ENCODE results near the gene C1QTNF6. TPM values are rescaled to one million over a fixed set of nuclear protein-coding genes. Genes with fewer than 3 reads are reported as not detected.

Gene C1QTNF6
- total RNA-seq, 1 donor from 2014 or later = 6.1 TPM

DNA sequence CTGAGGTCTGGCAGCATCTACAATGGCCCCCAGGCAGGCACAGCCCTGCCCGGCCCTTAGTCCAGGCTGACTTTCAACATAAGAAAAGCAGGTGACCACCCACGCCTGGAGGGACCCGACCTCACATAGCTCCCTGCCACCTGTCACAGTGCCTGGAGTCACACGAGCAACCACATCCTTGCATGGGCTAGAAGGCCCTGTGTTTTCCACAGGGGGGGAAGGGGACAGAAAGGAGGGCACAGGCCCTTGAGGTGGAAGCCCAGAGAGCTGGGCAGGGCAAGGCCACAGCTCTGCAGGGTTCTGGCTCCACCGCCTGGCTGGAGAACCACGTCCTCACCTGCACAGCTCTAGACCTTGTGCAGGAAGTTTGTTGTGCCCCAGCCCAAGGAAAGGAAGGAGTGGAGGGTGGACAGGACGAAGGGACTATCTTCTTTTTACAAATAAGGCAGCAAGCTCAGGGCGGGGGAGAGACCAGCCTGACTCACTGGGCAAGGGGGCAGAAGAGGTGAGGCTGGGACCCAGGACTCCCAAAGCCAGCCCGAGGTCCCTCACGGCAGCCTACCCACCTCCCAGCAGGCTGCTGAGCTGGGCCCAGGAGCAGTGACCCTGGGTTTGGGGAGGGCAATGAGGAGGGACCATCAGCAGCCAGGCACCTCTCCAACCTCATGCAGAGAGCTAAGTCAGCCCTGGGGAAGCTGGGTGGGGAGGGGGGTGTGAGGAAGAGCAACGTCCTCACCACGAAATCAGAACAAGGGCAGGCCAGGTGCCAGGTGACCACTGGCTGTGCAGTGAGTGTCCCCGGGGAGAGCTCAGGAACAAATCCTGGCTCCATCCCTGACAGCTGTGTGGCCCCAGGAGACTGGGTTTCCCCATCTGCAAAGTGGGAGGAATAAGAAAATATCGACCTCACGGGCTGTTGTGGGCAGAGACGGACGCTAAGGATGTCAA, 4.3 kb downstream of the C1QTNF6 start:
- Histone ChIP-seq H3K9me3 (no peaks in the 10 kb centered on the region), H3K27ac (peak overlapping the region; percentile 11), H3K4me1 (peaks cover 40% of the 10 kb centered on the region), H3K27me3 (no peaks in the 10 kb centered on the region), H3K4me3 (no peak overlapping the region), H3K36me3 (no peaks in the 10 kb centered on the region)
- intact Hi-C loops (cut with DNase I) = no loop called here
- no peak for TF ChIP-seq CTCF (IDR thresholded peaks at IDR 0.05)
- DNase-seq = peak; percentile 57
- ATAC-seq = no peak

GRCh38 chr22:37182949-37183245, 5.2 kb downstream of the C1QTNF6 start:
- ATAC-seq = no peak
- Histone ChIP-seq H3K9me3 (no peaks in the 10 kb centered on the region), H3K4me3 (no peak overlapping the region), H3K27ac (no peak overlapping the region), H3K27me3 (no peaks in the 10 kb centered on the region), H3K36me3 (no peaks in the 10 kb centered on the region), H3K4me1 (peaks cover 40% of the 10 kb centered on the region)
- no peak for DNase-seq
- intact Hi-C loops (cut with DNase I) = no loop called here
- TF ChIP-seq CTCF (IDR thresholded peaks at IDR 0.05) = no peak

GRCh38 chr22:37182101-37182948, 5.7 kb downstream of the C1QTNF6 start:
- ATAC-seq (no peak), DNase-seq (peak; percentile 52)
- Histone ChIP-seq H3K36me3 (no peaks in the 10 kb centered on the region), H3K9me3 (no peaks in the 10 kb centered on the region), H3K4me3 (no peak overlapping the region), H3K27ac (no peak overlapping the region), H3K27me3 (no peaks in the 10 kb centered on the region), H3K4me1 (peaks cover 39% of the 10 kb centered on the region)
- no peak for TF ChIP-seq CTCF (IDR thresholded peaks at IDR 0.05)
- intact Hi-C loops (cut with DNase I) = no loop called here

GRCh38 chr22:37181681-37182080, 6.4 kb downstream of the C1QTNF6 start:
- no peaks in the 10 kb centered on the region for H3K36me3 ChIP-seq
- no peak for TF ChIP-seq CTCF (IDR thresholded peaks at IDR 0.05)
- no peak for DNase-seq
- no peak overlapping the region for H3K27ac ChIP-seq
- peaks cover 39% of the 10 kb centered on the region for H3K4me1 ChIP-seq
- no peaks in the 10 kb centered on the region for H3K27me3 ChIP-seq
- intact Hi-C loops (cut with DNase I) = no loop called here
- ATAC-seq = no peak
- H3K4me3 ChIP-seq = no peak overlapping the region
- H3K9me3 ChIP-seq = no peaks in the 10 kb centered on the region

GRCh38 chr22:37180531-37181231, 7.4 kb downstream of the C1QTNF6 start:
- H3K4me1 ChIP-seq = peaks cover 40% of the 10 kb centered on the region
- no peaks in the 10 kb centered on the region for H3K9me3 ChIP-seq
- no peaks in the 10 kb centered on the region for H3K36me3 ChIP-seq
- peak overlapping the region; percentile 24 for H3K27ac ChIP-seq
- no peaks in the 10 kb centered on the region for H3K27me3 ChIP-seq
- no peak overlapping the region for H3K4me3 ChIP-seq
- DNase-seq = peak; percentile 52
- ATAC-seq = no peak
- no peak for TF ChIP-seq CTCF (IDR thresholded peaks at IDR 0.05)
- intact Hi-C loops (cut with DNase I) = no loop called here

Data from upper lobe of right lung (tissue), 1 donor.